ENCODE results near the gene SLMAP.

GRCh38 chr3:57826245-57826951, 70.3 kb downstream of the SLMAP start:
- TF ChIP-seq CTCF (IDR thresholded peaks at IDR 0.05; ENCODE audit: low read length) (peak; percentile 3; the same call in 1 of the 2 replicates), EZH2 (optimal IDR thresholded peaks at IDR 0.05; ENCODE audit: low read depth, low read length) (no peak), EZH2phosphoT487 (IDR thresholded peaks at IDR 0.05; ENCODE audit: low read length) (no peak)

All from MM.1S (cell line).